Endothelial cell of umbilical vein (primary cell): ENCODE measurements around the gene FBXO38. TPM values are rescaled to one million over a fixed set of nuclear protein-coding genes. Genes with fewer than 3 reads are reported as not detected.

ENCODE experiments used
- BruUV-seq: library from RNA; stranded (reverse); fragments of 400-500 nt; replicated peaks from 2 replicates; lab custom pipeline; 2021; lab: Mats Ljungman, UMichigan
- CTCF ChIA-PET: fragments of 300-600, 350-600 bp; sonication (Branson Sonifier 250); formaldehyde crosslinking; loops from one replicate; lab custom pipeline; 2021; ENCODE audit warnings: antibody characterized with exemption, inconsistent platforms; lab: Charles Lee
- POLR2A ChIA-PET: fragments of 300-600, 350-600 bp; sonication (Branson Sonifier 250); formaldehyde crosslinking; loops from one replicate; lab custom pipeline; 2021; ENCODE audit warnings: antibody characterized with exemption, inconsistent platforms; lab: Charles Lee
- DNase-seq: peaks from one replicate; pipeline ENCODE4 v3.0.0-alpha.2; 2011; ENCODE audit warnings: low read depth, low spot score
- FAIRE-seq: peaks from 2 replicates; lab custom pipeline; 2011; peaks lifted over from hg19 to GRCh38; lab: Jason Lieb, UNC
- H2AFZ ChIP-seq: 2 replicates; pipeline ENCODE4 v1.6.0; 2012; ENCODE audit warnings: low read depth, low read length, control low read depth, inconsistent platforms
- H3K27ac ChIP-seq: 2 replicates; pipeline ENCODE4 v1.5.1; 2011; ENCODE audit warnings: low read depth, mild to moderate bottlenecking, control low read depth, low read length, moderate library complexity; ENCODE audit not compliant: insufficient read depth
- H3K27me3 ChIP-seq, 2 experiments: 2 replicates each; pipeline versions ENCODE4 v1.6.0 to v1.6.1; 2011; ENCODE audit warnings: low read length in 2 of 2, mixed read lengths in 1 of 2; ENCODE audit not compliant: control insufficient read depth in 2 of 2, insufficient read depth in 2 of 2
- H3K36me3 ChIP-seq, 2 experiments: 2 replicates in 1 of 2; 3 replicates in 1 of 2; pipeline ENCODE4 v1.5.1; 2011; ENCODE audit warnings: low read length in 2 of 2, mild to moderate bottlenecking in 1 of 2, moderate library complexity in 1 of 2; ENCODE audit not compliant: control insufficient read depth in 2 of 2, insufficient read depth in 2 of 2; ENCODE audit errors: extremely low read depth in 1 of 2
- H3K4me1 ChIP-seq: 3 replicates; pipeline ENCODE4 v1.5.1; 2011; ENCODE audit warnings: mild to moderate bottlenecking, low read length; ENCODE audit not compliant: control insufficient read depth, insufficient read depth; ENCODE audit errors: extremely low read depth
- H3K4me2 ChIP-seq: 2 replicates; pipeline ENCODE4 v1.6.1; 2011; ENCODE audit warnings: low read length, control low read depth, mixed read lengths; ENCODE audit not compliant: insufficient read depth
- H3K4me3 ChIP-seq, 3 experiments: fragments of 200-600 bp in 1 of 3; sonication (generic), shearing (Covaris generic) in 1 of 3; replicated peaks in 1 of 3; 2 replicates each; pipeline ENCODE4 v1.5.1; 2011 to 2016; ENCODE audit warnings: control low read depth in 3 of 3, low read length in 3 of 3, mild to moderate bottlenecking in 2 of 3, inconsistent platforms in 1 of 3, low read depth in 1 of 3, moderate library complexity in 1 of 3; ENCODE audit not compliant: insufficient read depth in 1 of 3
- H3K79me2 ChIP-seq: 2 replicates; pipeline ENCODE4 v1.6.0; 2012; ENCODE audit warnings: low read length, inconsistent platforms; ENCODE audit not compliant: control insufficient read depth, insufficient read depth
- H3K9ac ChIP-seq: replicated peaks from 2 replicates; pipeline ENCODE3; 2011; ENCODE audit warnings: low read length, control low read depth; ENCODE audit not compliant: insufficient read depth; ENCODE audit errors: extremely low read depth
- H3K9me1 ChIP-seq: replicated peaks from 3 replicates; pipeline ENCODE4 v1.6.0; 2011; ENCODE audit warnings: mild to moderate bottlenecking, low read length; ENCODE audit not compliant: control insufficient read depth, insufficient read depth; ENCODE audit errors: extremely low read depth
- H3K9me3 ChIP-seq: replicated peaks from 2 replicates; pipeline ENCODE4 v1.5.1; 2012; ENCODE audit warnings: low read length, inconsistent platforms; ENCODE audit not compliant: control insufficient read depth, insufficient read depth
- H4K20me1 ChIP-seq: replicated peaks from 2 replicates; pipeline ENCODE3; 2011; ENCODE audit warnings: mild to moderate bottlenecking, low read length; ENCODE audit not compliant: control insufficient read depth, insufficient read depth; ENCODE audit errors: extremely low read depth
- EZH2 ChIP-seq: IDR thresholded peaks from 2 replicates; pipeline ENCODE4 v1.6.1; 2012; ENCODE audit warnings: borderline replicate concordance, low read depth, mild to moderate bottlenecking, moderate library complexity, low read length, inconsistent platforms; ENCODE audit not compliant: severe bottlenecking
- FOS ChIP-seq: IDR thresholded peaks from 2 replicates; pipeline ENCODE4 v1.6.1; 2011; ENCODE audit warnings: mild to moderate bottlenecking, low read length, moderate library complexity, borderline replicate concordance; ENCODE audit not compliant: insufficient read depth
- GATA2 ChIP-seq: IDR thresholded peaks from 2 replicates; pipeline ENCODE4 v1.7.0; 2011; ENCODE audit warnings: low read depth, mild to moderate bottlenecking, moderate library complexity, mixed read lengths, low read length; ENCODE audit not compliant: insufficient read length, insufficient read depth
- JUN ChIP-seq: IDR thresholded peaks from 2 replicates; pipeline ENCODE4 v1.6.1; 2011; ENCODE audit warnings: borderline replicate concordance, low read depth; ENCODE audit not compliant: insufficient read length, insufficient read depth
- MAX ChIP-seq: IDR thresholded peaks from 2 replicates; pipeline ENCODE4 v1.6.1; 2011; ENCODE audit not compliant: insufficient read depth, insufficient read length
- MYC ChIP-seq: IDR thresholded peaks from one replicate; pipeline ENCODE4 v1.6.1; 2011; ENCODE audit warnings: mild to moderate bottlenecking, low read depth, low read length
- POLR2A ChIP-seq: IDR thresholded peaks from 2 replicates; pipeline ENCODE4 v1.6.1; 2012; ENCODE audit warnings: low read depth, mild to moderate bottlenecking, control low read depth, low read length
- POLR2AphosphoS5 ChIP-seq: IDR thresholded peaks from 2 replicates; pipeline ENCODE4 v1.6.1; 2012; ENCODE audit warnings: low read depth, mild to moderate bottlenecking, control low read depth, low read length, moderate library complexity; ENCODE audit not compliant: insufficient read depth
- dilution Hi-C: fragments of 300-500 bp; cut with MboI; formaldehyde crosslinking; loops from one replicate; pipeline ENCODE4 v1.15.0; 2019; ENCODE audit warnings: low sequenced_read_pairs; ENCODE audit not compliant: extremely low pct_ligation_motif_present
- intact Hi-C: fragments of 100-400 bp; cut with micrococcal nuclease; formaldehyde crosslinking; loops from one replicate; pipeline ENCODE4 v1.10.0; 2022
- polyA plus RNA-seq, 4 experiments: library from polyadenylated mRNA; depleted of rRNA in 3 of 4; stranded (reverse) in 3 of 4; unstranded in 1 of 4; fragments of >200 nt; gene quantifications; 2 replicates each; pipeline versions ENCODE4 v1.2.1 to v1.2.3, GENCODE V29; 2011 to 2012; ENCODE audit warnings: missing spikeins in 1 of 4
- total RNA-seq: library from RNA; stranded (reverse); gene quantifications from 2 replicates; pipeline ENCODE4 v1.2.3, GENCODE V29; 2021
- TF ChIP-seq, protein P1 (sequence below), 2 donors: IDR thresholded peaks; 1 replicate in 1 of 2; 2 replicates in 1 of 2; pipeline ENCODE4 v1.5.1; 2011; ENCODE audit warnings: low read length in 2 of 2, mild to moderate bottlenecking in 2 of 2, moderate library complexity in 2 of 2, control low read depth in 1 of 2, inconsistent platforms in 1 of 2, low read depth in 1 of 2; ENCODE audit not compliant: insufficient read depth in 1 of 2; ENCODE audit errors: extremely low read depth in 1 of 2

The FBXO38 gene
- total and polyA plus RNA-seq, 2 donors (not counting 3 experiments of a cell fraction or from before 2014, with no cell fraction given): 18.6 to 65.6 TPM

DNA sequence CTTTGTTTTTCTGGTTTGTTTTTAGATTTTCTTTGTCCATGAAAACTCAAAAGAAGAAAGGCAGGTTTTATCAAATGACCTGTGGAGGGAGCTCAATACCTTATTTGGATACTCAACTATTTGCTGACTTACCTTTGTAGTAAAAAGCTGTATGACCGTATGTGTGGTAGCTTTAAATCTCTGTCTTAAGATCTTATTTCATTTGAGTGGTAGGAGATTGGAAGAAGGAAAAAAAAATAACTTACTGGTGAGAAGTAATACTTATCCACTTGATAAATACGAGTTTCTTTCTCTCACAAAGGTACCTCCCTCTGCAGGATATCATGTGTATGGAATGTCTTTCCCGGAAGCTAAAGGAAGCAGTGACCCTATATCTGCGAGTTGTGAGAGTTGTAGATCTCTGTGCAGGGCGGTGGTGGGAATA is 15.0 kb downstream of the FBXO38 start:
- POLR2A ChIA-PET: interaction anchor here (0.7 kb wide), 3 partner anchors 14 to 1497 kb away, joined by 3 to 5 read pairs (median 3); no protein-coding TSS in a partner anchor
- no peak overlapping the region for H2AFZ ChIP-seq
- H3K4me1 ChIP-seq: peaks cover 49% of the 10 kb centered on the region
- FAIRE-seq (no peak), DNase-seq (peak; percentile 61)
- H4K20me1 ChIP-seq: no peaks in the 10 kb centered on the region
- BruUV-seq: no TSS peak
- peaks cover 0 to 13% of the 10 kb centered on the region in 2 experiments for H3K36me3 ChIP-seq
- intact Hi-C loops (loop anchor here (1.0 to 5.0 kb wide), 2 partner anchors 331 to 574 kb away; no protein-coding TSS in a partner anchor), dilution Hi-C loops (no loop called here)
- CTCF ChIA-PET: interaction anchor here (0.6 to 2.2 kb wide), 17 partner anchors 8 to 332 kb away, joined by 3 to 16 read pairs (median 4); partner anchors contain the start of gene FBXO38
- H3K9me3 ChIP-seq: no peaks in the 10 kb centered on the region
- peaks cover 34% of the 10 kb centered on the region for H3K79me2 ChIP-seq
- H3K4me2 ChIP-seq: peak overlapping the region; percentile 76
- no peaks in the 10 kb centered on the region for H3K27me3 ChIP-seq
- no peak for TF ChIP-seq MYC
- no peak for TF ChIP-seq MAX
- TF ChIP-seq POLR2AphosphoS5: no peak
- no peak for TF ChIP-seq GATA2
- TF ChIP-seq POLR2A: no peak
- no peak for TF ChIP-seq JUN
- TF ChIP-seq FOS: no peak
- TF ChIP-seq, protein P1, sequence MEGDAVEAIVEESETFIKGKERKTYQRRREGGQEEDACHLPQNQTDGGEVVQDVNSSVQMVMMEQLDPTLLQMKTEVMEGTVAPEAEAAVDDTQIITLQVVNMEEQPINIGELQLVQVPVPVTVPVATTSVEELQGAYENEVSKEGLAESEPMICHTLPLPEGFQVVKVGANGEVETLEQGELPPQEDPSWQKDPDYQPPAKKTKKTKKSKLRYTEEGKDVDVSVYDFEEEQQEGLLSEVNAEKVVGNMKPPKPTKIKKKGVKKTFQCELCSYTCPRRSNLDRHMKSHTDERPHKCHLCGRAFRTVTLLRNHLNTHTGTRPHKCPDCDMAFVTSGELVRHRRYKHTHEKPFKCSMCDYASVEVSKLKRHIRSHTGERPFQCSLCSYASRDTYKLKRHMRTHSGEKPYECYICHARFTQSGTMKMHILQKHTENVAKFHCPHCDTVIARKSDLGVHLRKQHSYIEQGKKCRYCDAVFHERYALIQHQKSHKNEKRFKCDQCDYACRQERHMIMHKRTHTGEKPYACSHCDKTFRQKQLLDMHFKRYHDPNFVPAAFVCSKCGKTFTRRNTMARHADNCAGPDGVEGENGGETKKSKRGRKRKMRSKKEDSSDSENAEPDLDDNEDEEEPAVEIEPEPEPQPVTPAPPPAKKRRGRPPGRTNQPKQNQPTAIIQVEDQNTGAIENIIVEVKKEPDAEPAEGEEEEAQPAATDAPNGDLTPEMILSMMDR (IDR thresholded peaks at IDR 0.05; ENCODE audit: extremely low read depth in 1 of 2, insufficient read depth in 1 of 2, low read depth in 1 of 2, low read length in 2 of 2): no peak
- no peak for TF ChIP-seq EZH2
- no peaks in the 10 kb centered on the region for H3K9me1 ChIP-seq
- no peak overlapping the region for H3K4me3 ChIP-seq
- peak overlapping the region; percentile 55 for H3K27ac ChIP-seq
- H3K9ac ChIP-seq: peak overlapping the region; percentile 29
